GM19025 (cell line): ENCODE measurements around the gene MRPL22.
"Not testable (repeated sequence)": the region's sequence is repeated elsewhere in the genome, so short reads cannot be mapped to it uniquely, and the experiment has no call there.

Source experiments
- ATAC-seq: cut with Tn5 transposase; IDR thresholded peaks from one replicate; pipeline ENCODE4 v1.9.1; 2021; ENCODE audit warnings: mild to moderate bottlenecking, low read depth, moderate library complexity; ENCODE audit not compliant: unreplicated experiment

Gene MRPL22

DNA sequence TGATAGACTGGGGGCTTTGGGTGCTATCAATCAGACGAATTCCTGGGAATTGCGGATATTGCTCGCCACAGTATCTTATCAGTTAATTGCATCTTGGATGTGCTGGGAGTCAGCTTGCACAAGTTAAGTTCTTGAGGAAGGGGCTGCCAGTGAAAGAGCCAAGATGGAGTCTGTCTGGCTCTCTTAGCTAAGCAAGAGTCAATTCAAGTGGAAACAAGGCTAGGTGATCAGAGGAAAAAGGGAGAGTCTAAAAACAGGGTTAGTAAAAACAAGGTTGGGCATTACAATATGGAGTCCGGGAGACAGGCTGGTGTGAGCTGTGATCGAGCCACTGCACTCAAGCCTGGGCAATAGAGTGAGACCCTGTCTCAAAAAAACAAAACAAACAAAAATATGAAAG lies 1.5 kb upstream of the MRPL22 start:
- ATAC-seq: not testable (repeated sequence)

DNA sequence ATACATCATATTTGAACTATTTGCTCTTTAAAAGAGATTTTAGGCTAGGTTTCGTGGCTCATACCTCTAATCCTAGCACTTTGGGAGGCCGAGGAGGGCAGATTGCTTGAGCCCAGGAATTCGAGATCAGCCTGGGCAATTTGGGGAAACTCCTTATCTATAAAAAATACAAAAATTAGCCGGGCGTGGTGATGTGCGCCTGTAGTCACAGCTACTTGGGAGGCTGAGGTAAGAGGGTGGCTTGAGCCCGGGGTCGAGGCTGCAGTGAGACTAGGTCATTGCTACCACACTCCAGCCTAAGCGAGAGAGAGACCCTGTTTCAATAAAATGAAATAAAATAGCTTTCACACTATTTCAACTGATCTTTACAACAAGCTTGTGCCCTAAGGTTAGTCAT lies 500 bp upstream of the MRPL22 start:
- no peak for ATAC-seq

DNA sequence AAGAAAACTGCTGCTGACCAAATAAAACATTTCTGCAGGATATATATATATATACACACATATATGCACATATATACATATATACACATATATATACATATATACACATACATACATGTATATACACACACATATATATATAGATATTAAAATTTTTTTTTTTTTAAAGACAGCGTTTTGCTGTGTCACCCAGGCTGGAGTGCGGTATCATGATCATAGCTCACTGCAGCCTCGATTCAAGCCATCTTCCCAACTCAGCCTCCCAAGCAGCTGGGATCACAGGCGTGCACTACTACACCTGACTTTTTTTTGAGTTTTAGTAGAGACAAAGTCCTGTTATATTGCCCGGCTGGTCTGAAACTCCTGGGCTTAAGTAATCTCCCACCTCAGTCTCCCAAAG lies 2.7 kb downstream of the MRPL22 start:
- no peak for ATAC-seq

DNA sequence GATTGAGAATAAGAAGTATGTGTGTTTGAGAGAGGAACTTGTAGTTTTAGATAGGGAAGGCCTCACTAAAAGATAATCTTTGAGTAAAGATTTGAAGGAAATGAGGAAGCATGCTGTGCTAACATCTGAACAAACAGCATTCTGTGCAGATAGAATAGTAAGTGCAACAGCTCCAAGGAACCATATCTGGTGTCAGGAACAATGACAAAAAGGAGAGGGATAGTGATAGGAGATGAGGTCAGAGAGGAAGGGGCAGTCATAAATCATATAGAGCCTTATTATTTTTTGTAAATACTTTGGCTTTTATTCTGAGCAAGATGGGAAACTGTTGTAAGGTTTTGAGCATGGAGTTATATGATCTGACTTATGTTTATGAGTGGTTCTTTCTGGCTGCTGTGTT lies 3.8 kb downstream of the MRPL22 start:
- no peak for ATAC-seq

DNA sequence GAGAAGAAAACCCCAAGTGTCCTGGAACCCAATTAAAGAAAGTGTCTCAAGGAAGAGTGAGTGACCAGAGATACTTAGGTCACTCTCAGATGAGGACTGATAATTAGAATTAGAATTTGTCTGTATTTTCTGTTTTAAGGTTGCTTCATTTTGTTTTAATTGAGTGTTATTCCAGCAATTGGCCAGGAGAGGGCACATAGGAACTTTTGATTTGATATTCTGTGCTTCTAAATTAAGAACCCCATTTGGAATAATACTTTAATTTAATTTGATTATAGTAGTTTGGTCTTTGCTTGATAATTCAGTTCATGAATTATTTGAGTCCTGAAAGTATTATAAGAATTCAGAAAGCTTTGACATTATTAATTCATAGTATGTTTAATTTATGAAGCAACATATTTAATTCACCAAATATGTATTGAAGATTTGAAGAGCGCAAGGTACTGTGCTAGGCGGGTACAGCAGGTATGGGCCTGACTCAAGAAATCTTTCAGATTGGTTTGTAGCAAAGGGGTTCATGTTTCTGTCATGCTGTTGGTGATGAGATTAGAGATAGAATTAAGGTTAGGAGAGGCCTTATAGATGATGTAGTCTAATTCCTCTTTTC lies 4.9 kb downstream of the MRPL22 start:
- no peak for ATAC-seq

DNA sequence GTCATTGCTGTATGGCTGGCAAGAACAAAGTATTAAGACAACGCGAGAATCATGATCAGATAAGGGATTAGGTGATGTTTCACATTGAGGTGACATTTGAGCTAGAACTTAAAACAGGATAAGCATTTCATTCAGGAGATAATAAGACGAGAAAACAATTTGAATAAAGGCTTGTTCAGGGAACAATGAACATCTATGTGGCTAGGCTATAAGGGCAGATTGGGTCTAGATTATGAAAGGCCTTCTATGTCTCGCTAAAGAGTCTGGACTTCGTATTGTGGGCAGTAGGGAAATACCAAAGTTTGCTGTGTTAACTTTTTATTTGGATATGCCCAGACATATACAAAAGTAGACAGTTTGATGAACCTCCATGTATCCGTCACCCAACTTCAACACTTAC lies 6.9 kb downstream of the MRPL22 start:
- ATAC-seq: no peak

DNA sequence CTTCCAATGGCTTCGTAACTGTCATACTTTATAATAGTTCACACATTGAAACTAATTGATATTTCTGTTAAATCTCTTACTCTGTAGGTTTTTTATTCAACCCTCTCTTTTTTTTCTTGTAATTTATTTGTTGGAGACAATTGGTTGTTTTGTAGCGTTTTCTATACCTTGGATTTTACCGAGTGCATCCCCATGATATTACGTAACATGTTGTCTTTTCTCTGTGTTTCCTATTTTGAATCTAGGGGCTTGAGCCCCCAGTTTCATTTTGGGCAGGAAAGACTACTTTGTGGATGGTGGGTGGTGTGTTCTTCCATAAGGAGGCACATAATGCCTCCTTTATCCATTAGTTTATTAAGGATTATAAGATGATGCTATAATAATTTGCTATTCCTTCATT lies 7.4 kb downstream of the MRPL22 start:
- ATAC-seq: no peak

DNA sequence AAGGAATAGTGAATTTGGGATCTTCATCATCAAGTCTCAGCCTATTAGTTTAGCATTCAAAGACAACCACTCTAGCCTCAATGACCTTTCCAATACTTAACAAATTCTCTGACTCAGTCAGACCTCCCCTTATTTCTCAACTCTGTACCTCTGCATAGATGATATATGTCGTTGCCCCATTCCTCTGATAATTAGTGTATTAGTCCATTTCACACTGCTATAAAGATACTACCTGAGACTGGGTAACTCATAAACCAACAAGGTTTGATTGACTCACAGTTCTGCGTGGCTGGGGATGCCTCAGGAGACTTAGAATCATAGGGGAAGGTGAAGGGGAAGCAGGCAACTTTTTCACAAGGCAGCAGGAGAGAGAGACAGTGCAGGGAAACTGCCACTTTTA lies 8.9 kb downstream of the MRPL22 start:
- no peak for ATAC-seq

DNA sequence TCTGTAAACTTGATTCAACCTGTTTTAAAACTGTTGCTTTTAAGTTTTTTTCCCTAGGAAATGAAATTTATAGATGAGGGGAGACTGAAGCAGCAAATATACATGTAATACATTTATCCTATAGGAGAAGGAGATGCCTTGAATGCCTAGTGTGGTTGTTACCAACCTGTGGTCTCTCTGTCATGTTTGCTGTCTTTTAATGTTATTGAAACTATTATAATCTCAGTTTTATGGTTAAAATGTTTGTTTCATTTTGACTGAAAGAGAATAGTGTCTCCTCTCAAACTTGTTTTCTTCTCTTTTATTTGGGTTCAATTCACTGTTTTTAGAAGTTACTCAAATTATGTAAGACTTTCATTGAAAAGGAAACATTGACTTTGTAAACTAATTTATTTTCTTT lies 15.8 kb downstream of the MRPL22 start:
- ATAC-seq: no peak

DNA sequence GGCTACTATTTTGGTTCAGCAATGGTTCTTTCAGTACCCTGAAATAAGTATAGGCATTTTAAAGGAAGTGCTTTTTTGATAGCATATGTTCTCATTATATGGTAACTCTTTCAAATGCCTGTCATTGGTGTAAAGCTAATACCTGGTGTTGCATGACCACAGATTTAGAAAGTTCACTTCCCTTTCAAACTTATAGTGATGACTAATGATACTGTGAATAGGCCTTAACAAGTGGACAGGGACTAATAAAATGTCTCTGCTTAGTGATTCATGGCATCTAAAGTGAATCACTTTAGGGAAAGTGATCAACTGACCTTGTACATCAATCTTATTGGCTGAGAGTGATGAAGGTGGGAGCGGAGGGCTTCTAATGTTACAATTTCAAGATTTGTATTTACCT lies 21.6 kb downstream of the MRPL22 start:
- peak; percentile 83 for ATAC-seq

DNA sequence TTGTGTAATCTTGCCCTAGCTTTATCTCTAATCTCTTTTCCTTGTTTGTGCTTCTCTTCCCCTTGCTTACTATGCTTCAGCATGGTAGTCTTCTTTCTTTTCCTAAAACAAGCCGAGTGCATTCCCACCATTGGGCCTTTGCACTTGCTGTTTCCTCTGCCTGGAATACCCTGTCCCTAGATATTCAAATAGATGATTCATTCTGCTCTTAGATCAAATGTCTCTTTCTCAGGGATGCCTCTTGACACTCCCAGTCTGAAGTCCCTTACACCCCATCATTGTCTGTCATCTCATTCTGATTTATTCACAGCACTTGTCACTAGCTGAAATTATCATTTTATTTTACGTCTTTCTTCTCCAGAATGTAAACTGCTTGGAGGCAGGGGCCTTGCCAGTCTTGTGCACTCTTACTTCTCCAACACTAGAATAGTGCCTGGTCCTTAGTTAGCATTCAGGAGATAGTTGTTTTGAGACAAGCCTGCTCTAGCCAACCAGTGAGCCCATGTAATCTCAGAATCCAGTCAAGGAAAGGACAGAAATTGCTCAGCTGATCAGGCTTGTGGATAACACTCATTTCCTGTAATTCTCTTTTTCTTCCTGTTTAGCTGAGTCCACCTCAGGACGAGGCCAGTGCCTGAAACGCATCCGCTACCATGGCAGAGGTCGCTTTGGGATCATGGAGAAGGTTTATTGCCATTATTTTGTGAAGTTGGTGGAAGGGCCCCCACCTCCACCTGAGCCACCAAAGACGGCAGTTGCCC lies 25.4 kb downstream of the MRPL22 start:
- no peak for ATAC-seq

DNA sequence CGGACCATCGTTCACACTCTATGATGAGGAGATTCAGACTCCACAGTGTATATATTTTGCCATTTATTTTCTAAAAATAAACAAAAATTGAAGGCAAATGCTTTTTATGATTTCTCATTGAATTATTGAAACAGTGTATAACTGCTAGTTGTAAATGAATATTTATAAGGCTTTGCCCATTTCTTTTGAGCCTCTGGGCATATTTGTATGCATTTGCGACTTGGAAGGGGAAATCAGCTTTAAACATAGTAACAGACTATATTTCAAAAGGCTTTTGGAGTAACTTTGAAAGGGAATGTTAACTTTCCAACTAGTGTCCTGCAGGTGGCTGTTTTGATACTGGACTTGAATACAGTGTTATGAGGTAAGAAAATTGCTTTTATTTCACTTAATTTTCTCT lies 26.0 kb downstream of the MRPL22 start:
- no peak for ATAC-seq

DNA sequence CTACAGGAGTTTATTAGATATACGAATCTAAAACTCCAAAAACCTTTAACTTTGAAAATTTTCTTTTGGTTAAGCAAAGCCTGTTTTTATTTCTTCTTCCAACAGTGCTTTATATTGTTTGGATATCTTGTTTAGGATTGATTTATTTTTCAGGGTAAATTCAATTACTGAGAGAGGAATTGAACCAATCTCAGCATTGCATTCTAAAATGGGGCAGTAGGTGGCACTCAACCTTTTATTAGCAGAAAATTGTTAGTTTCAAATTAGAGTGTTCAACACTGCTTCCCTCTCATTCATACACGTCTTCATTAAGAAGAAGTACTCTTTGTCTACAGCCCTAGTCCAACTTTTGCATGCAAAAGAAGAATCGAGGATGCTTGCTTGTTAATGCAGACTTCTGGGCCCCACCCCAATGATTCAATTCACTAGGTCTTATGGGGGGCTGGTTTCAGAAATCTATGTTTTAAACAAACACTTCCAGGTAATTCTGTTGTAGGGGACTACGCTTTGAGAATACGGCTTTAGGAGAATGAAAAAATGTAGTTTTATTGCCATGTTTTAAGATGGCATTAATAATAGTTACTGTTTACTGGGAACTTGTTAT lies 26.6 kb downstream of the MRPL22 start:
- no peak for ATAC-seq

DNA sequence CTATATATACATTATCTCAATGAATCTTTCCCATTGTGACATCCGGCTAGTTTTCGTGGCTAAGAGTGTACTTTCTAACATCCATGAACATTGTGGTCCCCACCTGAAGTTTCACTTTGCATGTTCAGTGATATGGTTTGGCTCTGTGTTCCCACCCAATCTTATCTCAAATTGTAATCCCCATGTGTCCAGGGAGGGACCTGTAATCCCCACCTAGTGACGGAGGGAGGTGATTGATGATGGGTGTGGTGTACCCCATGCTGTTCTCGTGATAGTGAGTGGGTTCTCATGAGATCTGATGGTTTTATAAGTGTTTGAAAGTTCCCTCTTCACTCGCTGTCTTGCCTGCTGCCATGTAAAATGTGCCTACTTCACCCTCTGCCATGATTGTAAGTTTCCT lies 28.1 kb downstream of the MRPL22 start:
- no peak for ATAC-seq

DNA sequence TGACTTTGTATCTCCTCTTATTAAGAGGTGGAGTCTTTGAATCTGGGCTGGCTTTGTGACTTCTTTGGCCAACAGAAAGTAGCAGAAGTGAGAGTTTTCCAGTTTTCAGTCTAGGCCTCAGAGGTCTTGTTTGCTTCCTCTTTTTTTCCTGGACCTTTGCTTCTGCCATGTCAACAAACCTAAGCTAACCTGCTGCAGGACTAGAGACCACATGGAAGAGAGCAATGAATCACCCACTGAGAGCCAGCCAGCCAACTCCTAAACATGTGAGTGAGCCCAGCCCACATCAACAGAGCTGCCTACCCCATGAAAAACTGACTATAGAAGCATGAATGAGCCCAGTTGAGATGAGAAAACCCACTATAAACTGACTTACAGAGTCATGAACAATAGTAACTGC lies 29.9 kb downstream of the MRPL22 start:
- ATAC-seq: no peak

DNA sequence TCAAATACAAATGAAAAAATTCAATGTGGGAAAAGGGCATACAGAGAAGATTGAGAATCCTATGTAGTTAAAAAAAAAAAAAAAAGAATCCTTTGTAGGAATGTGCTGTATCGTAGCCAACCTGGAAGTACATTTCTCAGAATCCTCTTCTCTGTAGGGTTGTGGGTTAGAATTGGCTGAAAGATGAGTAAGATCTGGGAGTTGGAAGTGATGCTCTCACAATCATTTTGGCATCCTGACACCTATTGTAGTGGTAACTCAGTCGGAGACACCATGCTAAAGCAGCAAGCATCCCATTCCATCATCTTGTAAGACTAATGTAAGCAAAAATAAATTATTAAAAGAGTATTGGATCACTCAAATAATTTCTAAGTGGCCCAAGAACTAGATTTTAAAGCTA lies 30.6 kb downstream of the MRPL22 start:
- no peak for ATAC-seq

DNA sequence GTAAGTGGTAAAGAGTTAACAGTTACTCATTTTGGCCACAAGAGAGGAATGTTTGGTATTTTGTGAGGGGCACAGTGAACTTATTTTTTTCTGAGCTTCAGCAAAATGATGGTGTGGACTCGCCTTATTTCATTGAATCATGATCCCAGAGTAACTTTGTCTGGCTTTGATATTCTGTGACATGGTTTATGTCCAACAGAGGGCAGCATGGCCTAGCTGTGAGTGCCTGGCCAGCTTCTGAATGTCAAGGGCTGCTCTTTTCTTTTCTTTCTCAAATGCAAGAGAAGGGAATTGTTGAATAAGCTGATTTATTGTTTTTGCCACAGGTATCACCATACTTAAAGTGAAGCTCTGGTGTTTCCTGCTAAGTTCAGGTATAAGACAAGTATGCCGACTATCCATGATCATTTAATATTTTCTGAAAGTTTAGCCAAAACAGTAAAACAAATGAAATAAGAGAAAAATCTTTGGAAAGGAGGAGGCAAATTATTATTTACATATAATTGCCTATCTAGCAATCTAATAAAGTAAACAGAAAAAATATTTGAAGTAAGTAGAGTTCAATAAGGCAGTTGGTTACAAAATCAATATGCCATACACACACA lies 31.7 kb downstream of the MRPL22 start:
- no peak for ATAC-seq

DNA sequence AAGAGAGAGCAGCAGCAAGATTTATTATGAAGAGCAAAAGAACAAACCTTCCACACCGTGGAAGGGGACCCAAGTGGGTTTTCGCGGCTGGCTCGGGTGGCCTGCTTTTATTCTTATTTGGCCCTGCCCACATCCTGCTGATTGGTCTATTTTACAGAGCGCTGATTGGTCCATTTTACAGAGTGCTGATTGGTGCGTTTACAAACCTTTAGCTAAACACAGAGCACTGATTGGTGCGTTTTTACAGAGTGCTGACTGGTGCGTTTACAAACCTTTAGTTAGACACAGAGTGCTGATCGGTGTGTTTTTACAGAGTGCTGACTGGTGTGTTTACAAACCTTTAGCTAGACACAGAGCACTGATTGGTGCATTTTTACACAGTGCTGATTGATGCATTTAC lies 35.2 kb downstream of the MRPL22 start:
- not testable (repeated sequence) for ATAC-seq

DNA sequence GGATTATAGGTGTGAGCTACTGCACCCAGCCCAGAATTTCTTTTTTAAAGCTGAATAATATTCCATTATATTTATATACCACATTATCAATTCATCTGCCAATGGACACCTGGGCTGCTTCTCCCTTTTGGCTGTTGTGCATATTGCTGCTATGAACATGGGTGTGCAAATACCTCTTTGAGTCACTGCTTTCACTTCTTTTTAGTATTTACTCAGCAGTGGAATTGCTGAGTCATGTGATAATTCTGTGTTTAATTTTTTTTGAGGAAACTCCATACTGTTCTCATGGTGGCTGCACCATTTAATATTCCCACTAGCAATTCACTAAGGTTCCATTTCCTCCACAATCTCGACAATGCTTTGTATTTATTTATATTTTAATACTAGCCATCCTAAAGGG lies 36.5 kb downstream of the MRPL22 start:
- ATAC-seq: no peak

DNA sequence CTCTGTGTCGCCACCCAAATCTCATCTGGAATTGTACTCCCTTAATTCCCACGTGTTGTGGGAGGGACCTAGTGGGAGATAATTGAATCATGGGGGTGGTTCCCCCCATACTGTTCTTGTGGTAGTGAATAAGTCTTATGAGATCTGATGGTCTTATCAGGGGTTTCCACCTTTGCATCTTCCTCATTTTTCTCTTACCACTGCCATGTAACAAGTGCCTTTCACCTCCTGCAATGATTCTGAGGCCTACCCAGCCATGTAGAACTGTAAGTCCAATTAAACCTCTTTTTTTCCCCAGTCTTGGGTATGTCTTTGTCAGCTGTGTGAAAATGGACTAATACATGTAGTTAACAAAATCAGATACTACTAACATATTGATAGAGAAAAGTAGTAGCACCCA lies 37.4 kb downstream of the MRPL22 start:
- ATAC-seq: not testable (repeated sequence)

DNA sequence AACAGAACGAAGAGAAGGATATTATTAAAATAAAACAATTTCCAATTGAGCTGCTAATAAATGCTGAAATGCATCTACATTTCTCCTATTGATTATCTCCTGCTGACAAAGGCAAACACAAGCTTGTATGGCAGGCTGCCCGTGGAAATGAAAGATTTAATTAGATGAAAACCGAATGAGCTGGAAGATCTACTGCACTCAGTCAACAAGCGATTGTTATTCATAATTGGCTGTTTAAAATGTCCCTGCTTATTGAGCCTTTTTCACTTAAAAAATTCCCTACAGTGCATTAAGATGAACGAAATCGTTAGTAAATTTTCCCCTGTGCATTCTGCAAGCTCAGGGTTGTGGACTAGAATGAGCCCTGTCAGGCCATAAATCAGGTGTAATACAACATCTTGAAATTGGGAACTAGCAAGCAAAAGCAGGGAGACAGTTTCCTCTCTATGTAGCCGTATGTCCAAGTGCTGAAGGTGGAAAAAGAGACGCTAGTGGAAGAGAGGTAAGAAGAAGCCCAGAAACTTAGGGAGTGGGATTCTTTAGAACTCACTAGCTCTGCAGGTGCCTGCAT lies 44.2 kb downstream of the MRPL22 start:
- ATAC-seq: no peak
